A549 (cell line): ENCODE results near the gene BMP7. TPM values are rescaled to one million over a fixed set of nuclear protein-coding genes. Genes with fewer than 3 reads are reported as not detected.

Experiments
- ATAC-seq, 2 experiments: fragments of 200-7000 bp in 1 of 2; fragments of >200 bp in 1 of 2; cut with Nextera tagmentation in 1 of 2; cut with Tn5 transposase in 1 of 2; 3 replicates each; pipeline versions ENCODE4 v1.8.0 to v1.9.1; 2018 to 2020; ENCODE audit warnings: mild to moderate bottlenecking in 1 of 2, moderate library complexity in 1 of 2
- CTCF ChIA-PET: fragments of 300-600 bp; sonication (Branson Sonifier 250); formaldehyde crosslinking; extraction: SDS; loops from one replicate; lab custom pipeline; 2021; ENCODE audit warnings: antibody characterized with exemption, inconsistent platforms; lab: Yijun Ruan, JAX
- POLR2A ChIA-PET: fragments of 350-600 bp; formaldehyde crosslinking; extraction: SDS; loops from one replicate; lab custom pipeline; 2021; ENCODE audit warnings: antibody characterized with exemption, inconsistent platforms; lab: Yijun Ruan, JAX
- DNase-seq, 2 experiments: peaks; one replicate each; pipeline versions ENCODE4 v3.0.0 to v3.0.0-alpha.2; 2011 to 2016; ENCODE audit warnings: low read depth in 1 of 2, low spot score in 1 of 2
- FAIRE-seq: peaks from 2 replicates; lab custom pipeline; 2011; peaks lifted over from hg19 to GRCh38; lab: Jason Lieb, UNC
- H3K27ac ChIP-seq, 2 experiments: fragments of >200 bp; sonication (Bioruptor Twin); formaldehyde crosslinking; 3 replicates each; pipeline ENCODE4 v1.5.1; 2016 to 2017
- H3K4me1 ChIP-seq: fragments of >200 bp; sonication (Bioruptor Twin); formaldehyde crosslinking; 3 replicates; pipeline ENCODE4 v1.6.1; 2016
- H3K4me2 ChIP-seq: fragments of >200 bp; sonication (Bioruptor Twin); formaldehyde crosslinking; 3 replicates; pipeline ENCODE4 v1.6.1; 2016
- H3K4me3 ChIP-seq: fragments of >200 bp; sonication (Bioruptor Twin); formaldehyde crosslinking; 3 replicates; pipeline ENCODE4 v1.5.1; 2016
- H3K9me3 ChIP-seq: fragments of >200 bp; sonication (Bioruptor Twin); formaldehyde crosslinking; 3 replicates; pipeline ENCODE4 v1.6.1; 2016
- ATOH8 ChIP-seq: fragments of 250-450 bp; sonication (Bioruptor Pico); IDR thresholded peaks from 2 replicates; pipeline ENCODE4 v1.5.0; 2020; ENCODE audit warnings: low read depth, mild to moderate bottlenecking, moderate library complexity
- BHLHE40 ChIP-seq: IDR thresholded peaks from 2 replicates; pipeline ENCODE4 v1.6.1; 2012; ENCODE audit warnings: low read depth, low read length, inconsistent platforms
- CBX2 ChIP-seq: fragments of 200-600 bp; sonication (generic); IDR thresholded peaks from 2 replicates; pipeline ENCODE4 v1.6.1; 2016; ENCODE audit warnings: low read depth, mild to moderate bottlenecking, borderline replicate concordance
- CBX8 ChIP-seq: fragments of 200-600 bp; sonication (generic); IDR thresholded peaks from 2 replicates; pipeline ENCODE4 v1.6.1; 2016
- CEBPB ChIP-seq, 2 experiments: fragments of >200 bp in 1 of 2; sonication (Bioruptor Twin) in 1 of 2; formaldehyde crosslinking in 1 of 2; IDR thresholded peaks; 2 replicates each; pipeline ENCODE4 v1.6.1; 2012 to 2016
- CHD4 ChIP-seq: fragments of 200-600 bp; sonication (generic); IDR thresholded peaks from 2 replicates; pipeline ENCODE4 v1.6.1; 2016; ENCODE audit warnings: antibody characterized with exemption, mild to moderate bottlenecking, borderline replicate concordance
- EP300 ChIP-seq, 2 experiments: fragments of >200 bp; sonication (Bioruptor Twin); formaldehyde crosslinking; IDR thresholded peaks; 2 replicates in 1 of 2; 3 replicates in 1 of 2; pipeline ENCODE4 v1.6.1; 2016 to 2017
- FOSB ChIP-seq: fragments of 250-450 bp; sonication (Bioruptor Pico); IDR thresholded peaks from 2 replicates; pipeline ENCODE4 v1.5.0; 2020; ENCODE audit warnings: mild to moderate bottlenecking, moderate library complexity
- FOSL2 ChIP-seq, 2 experiments: fragments of 450-650 bp in 1 of 2; fragments of >200 bp in 1 of 2; sonication (Bioruptor Twin) in 1 of 2; formaldehyde crosslinking; IDR thresholded peaks; 2 replicates each; pipeline versions ENCODE4 v1.5.0 to v1.6.1; 2016 to 2020; ENCODE audit warnings: mild to moderate bottlenecking in 1 of 2, moderate library complexity in 1 of 2
- FOXS1 ChIP-seq: fragments of 250-450 bp; sonication (Bioruptor Pico); IDR thresholded peaks from 2 replicates; pipeline ENCODE4 v1.5.0; 2020; ENCODE audit warnings: mild to moderate bottlenecking, moderate library complexity
- GATA3 ChIP-seq: IDR thresholded peaks from 2 replicates; pipeline ENCODE4 v1.6.1; 2012; ENCODE audit warnings: borderline replicate concordance
- HDAC2 ChIP-seq: fragments of 200-600 bp; sonication (generic); IDR thresholded peaks from 2 replicates; pipeline ENCODE4 v1.6.1; 2016
- JUNB ChIP-seq: fragments of >200 bp; sonication (Bioruptor Twin); formaldehyde crosslinking; IDR thresholded peaks from 2 replicates; pipeline ENCODE4 v1.6.1; 2016
- KDM1A ChIP-seq: fragments of 200-600 bp; sonication (generic); IDR thresholded peaks from 2 replicates; pipeline ENCODE4 v1.6.1; 2016; ENCODE audit warnings: low read depth, mild to moderate bottlenecking
- MYC ChIP-seq: IDR thresholded peaks from 2 replicates; pipeline ENCODE4 v1.6.1; 2012; ENCODE audit warnings: mild to moderate bottlenecking, inconsistent platforms, low read length, improper control_type of control experiment, borderline replicate concordance
- REST ChIP-seq: fragments of 200-600 bp; sonication (generic); IDR thresholded peaks from 2 replicates; pipeline ENCODE4 v1.6.1; 2016; ENCODE audit warnings: antibody characterized with exemption, mild to moderate bottlenecking, moderate library complexity
- RNF2 ChIP-seq: fragments of 200-600 bp; sonication (generic); IDR thresholded peaks from 2 replicates; pipeline ENCODE4 v1.6.1; 2016; ENCODE audit warnings: low read depth, mild to moderate bottlenecking, antibody characterized with exemption, moderate library complexity, borderline replicate concordance
- TFCP2L1 ChIP-seq: fragments of 250-450 bp; sonication (Bioruptor Pico); IDR thresholded peaks from 2 replicates; pipeline ENCODE4 v1.5.0; 2021; ENCODE audit warnings: mild to moderate bottlenecking
- ZNF302 ChIP-seq: fragments of 250-450 bp; sonication (Bioruptor Pico); IDR thresholded peaks from 2 replicates; pipeline ENCODE4 v1.9.0; 2021; ENCODE audit warnings: inconsistent platforms, mild to moderate bottlenecking, moderate library complexity
- ZSCAN20 ChIP-seq: fragments of 250-450 bp; sonication (Bioruptor Pico); IDR thresholded peaks from 2 replicates; pipeline ENCODE4 v1.8.0; 2022; ENCODE audit warnings: mild to moderate bottlenecking, moderate library complexity
- WGBS: methylation state at CpG from one replicate; pipeline ENCODE4 v1.1.6; 2017; ENCODE audit errors: missing lambda C conversion rate; 5-methylcytosine and 5-hydroxymethylcytosine counted together
- polyA plus RNA-seq, 4 experiments: library from polyadenylated mRNA; depleted of rRNA in 3 of 4; stranded (reverse); fragments of >200 nt; fragmentation: RNase III in 1 of 4; extraction: RNeasy Plus Mini Kit Qiagen cat#74134 plus additional on column Dnase treatment in 1 of 4; gene quantifications; 2 replicates in 3 of 4; 3 replicates in 1 of 4; pipeline ENCODE4 v1.2.3, GENCODE V29; 2011 to 2017
- TF ChIP-seq, protein P1 (sequence below): IDR thresholded peaks from 2 replicates; pipeline ENCODE4 v1.6.1; 2012
- TF ChIP-seq, protein P2 (sequence below): IDR thresholded peaks from 2 replicates; pipeline ENCODE4 v1.6.1; 2012; ENCODE audit warnings: low read depth, borderline replicate concordance
- TF ChIP-seq, protein P3 (sequence below): fragments of 250-450 bp; sonication (Bioruptor Pico); IDR thresholded peaks from 2 replicates; pipeline ENCODE4 v1.5.0; 2021; ENCODE audit warnings: mild to moderate bottlenecking, moderate library complexity, borderline replicate concordance
- TF ChIP-seq, protein P4 (sequence below): IDR thresholded peaks from 2 replicates; pipeline ENCODE4 v1.6.1; 2012

BMP7 gene
- polyA plus RNA-seq, 2 of the 4 experiments (the other 2 are of a cell fraction) = 0.08 to 0.22 TPM

GRCh38 chr20:57223648-57224489 lies 42.6 kb downstream of the BMP7 start:
- CTCF ChIA-PET = interaction anchor here (0.9 to 1.0 kb wide), 2 partner anchors 9 to 10 kb away, joined by 3 to 6 read pairs; no protein-coding TSS in a partner anchor
- Histone ChIP-seq H3K27ac (no peak overlapping the region), H3K4me3 (no peak overlapping the region), H3K4me1 (no peaks in the 10 kb centered on the region), H3K9me3 (no peaks in the 10 kb centered on the region), H3K4me2 (no peak overlapping the region)
- ATAC-seq (no peak), DNase-seq (no peak), FAIRE-seq (no peak)
- POLR2A ChIA-PET = no interaction called here
- 47% methylated on average over 16 of the region's 20 CpGs for WGBS
- TF ChIP-seq, protein P1, sequence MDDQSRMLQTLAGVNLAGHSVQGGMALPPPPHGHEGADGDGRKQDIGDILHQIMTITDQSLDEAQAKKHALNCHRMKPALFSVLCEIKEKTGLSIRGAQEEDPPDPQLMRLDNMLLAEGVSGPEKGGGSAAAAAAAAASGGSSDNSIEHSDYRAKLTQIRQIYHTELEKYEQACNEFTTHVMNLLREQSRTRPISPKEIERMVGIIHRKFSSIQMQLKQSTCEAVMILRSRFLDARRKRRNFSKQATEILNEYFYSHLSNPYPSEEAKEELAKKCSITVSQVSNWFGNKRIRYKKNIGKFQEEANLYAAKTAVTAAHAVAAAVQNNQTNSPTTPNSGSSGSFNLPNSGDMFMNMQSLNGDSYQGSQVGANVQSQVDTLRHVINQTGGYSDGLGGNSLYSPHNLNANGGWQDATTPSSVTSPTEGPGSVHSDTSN = no peak
- TF ChIP-seq MYC (no peak), FOSB (no peak), EP300 (IDR thresholded peaks at IDR 0.05) (no peak), CHD4 (no peak), HDAC2 (no peak), CEBPB (IDR thresholded peaks at IDR 0.05) (no peak), JUNB (no peak)
- TF ChIP-seq, protein P2, sequence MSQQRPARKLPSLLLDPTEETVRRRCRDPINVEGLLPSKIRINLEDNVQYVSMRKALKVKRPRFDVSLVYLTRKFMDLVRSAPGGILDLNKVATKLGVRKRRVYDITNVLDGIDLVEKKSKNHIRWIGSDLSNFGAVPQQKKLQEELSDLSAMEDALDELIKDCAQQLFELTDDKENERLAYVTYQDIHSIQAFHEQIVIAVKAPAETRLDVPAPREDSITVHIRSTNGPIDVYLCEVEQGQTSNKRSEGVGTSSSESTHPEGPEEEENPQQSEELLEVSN = no peak

- no peak for FAIRE-seq
- WGBS = 44% methylated on average over 1 of the region's 1 CpG
- no peak for TF ChIP-seq FOSB
- TF ChIP-seq, protein P3, sequence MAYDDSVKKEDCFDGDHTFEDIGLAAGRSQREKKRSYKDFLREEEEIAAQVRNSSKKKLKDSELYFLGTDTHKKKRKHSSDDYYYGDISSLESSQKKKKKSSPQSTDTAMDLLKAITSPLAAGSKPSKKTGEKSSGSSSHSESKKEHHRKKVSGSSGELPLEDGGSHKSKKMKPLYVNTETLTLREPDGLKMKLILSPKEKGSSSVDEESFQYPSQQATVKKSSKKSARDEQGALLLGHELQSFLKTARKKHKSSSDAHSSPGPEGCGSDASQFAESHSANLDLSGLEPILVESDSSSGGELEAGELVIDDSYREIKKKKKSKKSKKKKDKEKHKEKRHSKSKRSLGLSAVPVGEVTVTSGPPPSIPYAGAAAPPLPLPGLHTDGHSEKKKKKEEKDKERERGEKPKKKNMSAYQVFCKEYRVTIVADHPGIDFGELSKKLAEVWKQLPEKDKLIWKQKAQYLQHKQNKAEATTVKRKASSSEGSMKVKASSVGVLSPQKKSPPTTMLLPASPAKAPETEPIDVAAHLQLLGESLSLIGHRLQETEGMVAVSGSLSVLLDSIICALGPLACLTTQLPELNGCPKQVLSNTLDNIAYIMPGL (CRISPR knock-in tag) = no peak
- TF ChIP-seq KDM1A = no peak
- no peak for TF ChIP-seq ATOH8 (CRISPR knock-in tag)
- no peak for TF ChIP-seq BHLHE40
- TF ChIP-seq TFCP2L1 (CRISPR knock-in tag) = no peak
- TF ChIP-seq FOXS1 = no peak
- TF ChIP-seq, protein P4, sequence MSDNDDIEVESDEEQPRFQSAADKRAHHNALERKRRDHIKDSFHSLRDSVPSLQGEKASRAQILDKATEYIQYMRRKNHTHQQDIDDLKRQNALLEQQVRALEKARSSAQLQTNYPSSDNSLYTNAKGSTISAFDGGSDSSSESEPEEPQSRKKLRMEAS = no peak
- TF ChIP-seq GATA3 = no peak
- TF ChIP-seq REST = no peak
- TF ChIP-seq CHD4 = no peak
- no peak for TF ChIP-seq ZSCAN20 (CRISPR knock-in tag)
- TF ChIP-seq RNF2 = no peak
- TF ChIP-seq CBX8 = no peak
- no peak for TF ChIP-seq CBX2
- no peak for TF ChIP-seq FOSL2 (IDR thresholded peaks at IDR 0.05)
- TF ChIP-seq FOSL2 (CRISPR knock-in tag; IDR thresholded peaks at IDR 0.05) = no peak
- TF ChIP-seq ZNF302 = no peak
- ChIA-PET POLR2A (no interaction called here), CTCF (interaction anchor here (1.6 kb wide), 1 partner anchor 11 kb away, joined by 4 read pairs; no protein-coding TSS in a partner anchor)
- no peak overlapping the region for H3K4me3 ChIP-seq
- H3K4me1 ChIP-seq = no peaks in the 10 kb centered on the region
- no peak overlapping the region for H3K4me2 ChIP-seq
- no peak for DNase-seq
- no peak for ATAC-seq
- no peaks in the 10 kb centered on the region for H3K9me3 ChIP-seq
- H3K27ac ChIP-seq = no peak overlapping the region
These were observed 43.9 kb downstream of the BMP7 start for GRCh38 chr20:57222631-57222950.
